BLaER1 treated with 17β-estradiol and CSF1 and Interleukin-3, amounts not matched to agents 10 nM and 100 nM (cell line): ENCODE data around the gene PIWIL4.

Experiments
- H3K27ac ChIP-seq, 11 experiments: shearing (Covaris generic); formaldehyde crosslinking; 2 replicates each; pipeline ENCODE4 v1.8.1; 2022
- H3K27me3 ChIP-seq, 11 experiments: shearing (Covaris generic); formaldehyde crosslinking; 2 replicates each; pipeline ENCODE4 v1.8.1; 2022
- H3K36me3 ChIP-seq, 11 experiments: shearing (Covaris generic); formaldehyde crosslinking; 2 replicates each; pipeline ENCODE4 v1.8.1; 2022
- H3K4me1 ChIP-seq, 10 experiments: shearing (Covaris generic); formaldehyde crosslinking; 2 replicates each; pipeline ENCODE4 v1.8.1; 2022
- H3K4me2 ChIP-seq, 11 experiments: shearing (Covaris generic); formaldehyde crosslinking; 2 replicates each; pipeline ENCODE4 v1.8.1; 2022
- H3K4me3 ChIP-seq, 10 experiments: shearing (Covaris generic); formaldehyde crosslinking; 2 replicates each; pipeline ENCODE4 v1.8.1; 2022
- H3K9ac ChIP-seq, 11 experiments: shearing (Covaris generic); formaldehyde crosslinking; 2 replicates each; pipeline ENCODE4 v1.8.1; 2022
- H3K9me3 ChIP-seq, 11 experiments: shearing (Covaris generic); formaldehyde crosslinking; replicated peaks in 1 of 11; 2 replicates each; pipeline ENCODE4 v1.8.1; 2022
- H4K20me1 ChIP-seq, 11 experiments: shearing (Covaris generic); formaldehyde crosslinking; 2 replicates each; pipeline ENCODE4 v1.8.1; 2022
- Cebpa-rat ChIP-seq, 11 experiments: shearing (Covaris generic); IDR thresholded peaks; 2 replicates each; pipeline ENCODE4 v1.8.1; 2022

Gene PIWIL4

DNA sequence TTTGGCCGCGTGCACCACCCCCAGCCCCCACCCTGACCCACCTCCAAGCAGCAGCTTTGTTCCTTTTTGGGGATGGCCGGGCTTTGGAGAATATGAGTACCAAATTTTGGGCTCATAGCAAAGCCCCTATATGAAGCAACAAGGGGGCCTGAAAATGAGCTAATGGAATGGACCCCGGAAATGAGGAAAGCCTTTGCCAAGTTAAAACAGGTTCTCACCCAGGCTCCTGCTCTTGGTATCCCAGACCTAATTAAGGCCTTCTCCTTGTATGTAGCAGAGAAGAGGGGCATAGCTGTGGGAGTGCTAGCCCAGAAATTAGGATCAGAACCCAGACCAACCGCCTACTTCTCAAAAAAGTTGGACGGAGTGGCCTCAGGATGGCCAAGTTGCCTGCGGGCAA lies 87.0 kb downstream of the PIWIL4 start:
- H3K36me3 ChIP-seq: no peaks in the 10 kb centered on the region
- no peaks in the 10 kb centered on the region for H3K9me3 ChIP-seq
- no peak overlapping the region for H3K9ac ChIP-seq
- no peak for TF ChIP-seq Cebpa-rat (IDR thresholded peaks at IDR 0.05)
- H3K4me3 ChIP-seq: no peak overlapping the region
- no peak overlapping the region for H3K4me2 ChIP-seq
- H3K4me1 ChIP-seq: peaks cover 0 to 15% (median 0%) of the 10 kb centered on the region in 10 experiments; a peak in 7 of 20 replicates
- H3K27ac ChIP-seq: no peak overlapping the region
- no peaks in the 10 kb centered on the region for H4K20me1 ChIP-seq
- peaks cover 0 to 5% (median 0%) of the 10 kb centered on the region in 11 experiments; a peak in 1 of 22 replicates for H3K27me3 ChIP-seq

DNA sequence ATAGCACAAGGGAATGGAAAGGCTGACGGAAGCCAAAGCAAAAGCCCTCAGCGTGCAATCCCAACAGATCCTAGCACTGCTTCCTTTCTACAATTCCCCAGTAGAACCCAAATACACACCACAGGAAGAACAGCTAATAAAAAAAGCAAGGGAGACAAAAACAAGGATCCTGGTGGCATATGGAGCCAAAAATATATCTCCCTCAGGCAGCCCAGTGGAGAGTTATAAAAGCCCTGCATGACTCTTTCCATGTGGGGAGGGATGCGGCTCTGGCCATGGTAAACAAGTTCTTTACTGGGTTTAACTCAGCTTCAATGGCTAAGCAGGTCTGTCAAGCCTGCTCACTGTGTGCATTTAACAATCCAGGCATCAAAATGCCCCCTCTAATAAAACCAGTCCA lies 88.1 kb downstream of the PIWIL4 start:
- no peaks in the 10 kb centered on the region for H3K9me3 ChIP-seq
- TF ChIP-seq Cebpa-rat (IDR thresholded peaks at IDR 0.05): no peak
- no peak overlapping the region for H3K27ac ChIP-seq
- H3K27me3 ChIP-seq: peaks cover 0 to 9% (median 0%) of the 10 kb centered on the region in 11 experiments; a peak in 4 of 22 replicates
- H4K20me1 ChIP-seq: no peaks in the 10 kb centered on the region
- no peaks in the 10 kb centered on the region for H3K36me3 ChIP-seq
- H3K4me3 ChIP-seq: no peak overlapping the region
- peaks cover 0 to 12% (median 0%) of the 10 kb centered on the region in 10 experiments; a peak in 7 of 20 replicates for H3K4me1 ChIP-seq
- H3K4me2 ChIP-seq: no peak overlapping the region
- no peak overlapping the region for H3K9ac ChIP-seq

DNA sequence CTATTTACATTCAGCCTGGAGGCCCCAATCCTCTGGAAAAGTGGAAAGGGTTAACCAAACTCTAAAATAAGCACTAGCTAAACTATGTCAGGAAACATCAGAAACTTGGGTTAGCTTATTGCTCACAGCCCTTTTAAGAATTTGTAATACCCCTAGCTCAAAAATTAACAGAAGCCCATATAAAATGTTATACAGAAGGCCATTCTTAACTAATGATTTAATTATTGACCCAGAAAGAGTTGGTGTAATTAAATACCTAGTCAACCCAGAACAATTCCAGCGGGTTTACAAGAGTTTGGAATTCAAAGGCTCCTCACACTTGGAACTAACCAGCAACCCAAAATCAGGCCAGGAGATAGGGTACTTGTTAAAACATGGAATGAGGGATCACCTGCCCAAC lies 88.8 kb downstream of the PIWIL4 start:
- Histone ChIP-seq H3K36me3 (no peaks in the 10 kb centered on the region), H3K27me3 (peaks cover 0 to 9% (median 0%) of the 10 kb centered on the region in 11 experiments; a peak in 4 of 22 replicates), H3K9ac (no peak overlapping the region), H3K9me3 (no peaks in the 10 kb centered on the region), H3K4me2 (no peak overlapping the region), H4K20me1 (no peaks in the 10 kb centered on the region), H3K27ac (no peak overlapping the region), H3K4me1 (peaks cover 0 to 5% (median 0%) of the 10 kb centered on the region in 10 experiments; a peak in 5 of 20 replicates), H3K4me3 (no peak overlapping the region)
- TF ChIP-seq Cebpa-rat (IDR thresholded peaks at IDR 0.05): no peak

DNA sequence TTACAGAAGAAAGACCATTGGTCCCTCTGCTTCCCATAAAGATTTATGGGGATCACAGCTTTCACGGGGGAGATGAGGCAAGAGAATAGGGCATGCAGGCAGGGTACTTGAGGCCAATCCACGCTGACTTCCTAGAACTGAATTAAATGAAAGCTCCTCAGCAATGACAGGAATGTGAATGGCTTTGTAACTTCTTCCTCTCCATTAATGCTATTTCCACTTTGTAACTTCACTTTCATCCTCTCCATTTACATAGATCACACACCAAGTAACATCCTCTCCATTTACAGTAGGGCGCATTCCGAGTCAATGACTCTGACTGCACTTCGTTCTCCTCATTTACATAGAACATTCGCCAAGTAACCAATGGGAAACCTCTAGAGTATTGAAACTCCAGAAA lies 89.8 kb downstream of the PIWIL4 start:
- no peaks in the 10 kb centered on the region for H3K4me1 ChIP-seq
- no peaks in the 10 kb centered on the region for H3K36me3 ChIP-seq
- H3K4me2 ChIP-seq: no peak overlapping the region

DNA sequence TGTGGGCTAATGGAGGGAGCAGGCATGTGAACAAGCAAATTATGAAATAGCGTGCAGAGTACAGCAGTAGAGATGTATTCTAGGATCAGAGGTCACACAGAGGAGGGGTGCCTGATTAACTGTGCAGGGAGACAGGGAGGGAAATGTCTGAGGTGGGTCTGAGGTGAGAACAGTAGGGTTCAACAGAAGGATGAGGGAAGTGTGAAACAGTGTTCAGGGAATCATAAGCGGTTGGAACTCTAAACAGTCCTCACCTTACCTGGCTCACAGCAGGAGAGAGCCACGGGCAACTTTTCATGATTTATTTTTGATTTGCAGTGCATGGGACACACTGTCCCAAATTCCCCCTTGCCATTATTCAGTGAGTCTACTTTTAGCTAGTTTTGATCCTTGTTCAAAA lies 90.5 kb downstream of the PIWIL4 start:
- Histone ChIP-seq H3K4me2 (no peak overlapping the region), H3K36me3 (no peaks in the 10 kb centered on the region), H3K27me3 (peaks cover 0 to 9% (median 0%) of the 10 kb centered on the region in 11 experiments; a peak in 4 of 22 replicates), H3K9me3 (no peaks in the 10 kb centered on the region; a peak in 1 of 22 replicates), H3K27ac (no peak overlapping the region), H3K4me1 (no peaks in the 10 kb centered on the region), H4K20me1 (no peaks in the 10 kb centered on the region), H3K4me3 (no peak overlapping the region), H3K9ac (no peak overlapping the region)
- no peak for TF ChIP-seq Cebpa-rat (IDR thresholded peaks at IDR 0.05)

More for the DNA sequence above, 89.8 kb downstream of the PIWIL4 start:
- H3K27me3 ChIP-seq: peaks cover 0 to 9% (median 0%) of the 10 kb centered on the region in 11 experiments; a peak in 4 of 22 replicates
- no peak overlapping the region for H3K9ac ChIP-seq
- TF ChIP-seq Cebpa-rat (IDR thresholded peaks at IDR 0.05): no peak
- no peak overlapping the region for H3K27ac ChIP-seq
- H3K9me3 ChIP-seq: no peaks in the 10 kb centered on the region
- H3K4me3 ChIP-seq: no peak overlapping the region
- no peaks in the 10 kb centered on the region for H4K20me1 ChIP-seq

- H4K20me1 ChIP-seq: no peaks in the 10 kb centered on the region
- TF ChIP-seq Cebpa-rat (IDR thresholded peaks at IDR 0.05): no peak
- no peak overlapping the region for H3K27ac ChIP-seq
- no peaks in the 10 kb centered on the region for H3K36me3 ChIP-seq
- peaks cover 0 to 3% (median 0%) of the 10 kb centered on the region in 11 experiments; a peak in 2 of 22 replicates for H3K9me3 ChIP-seq
- peaks cover 0 to 9% (median 0%) of the 10 kb centered on the region in 11 experiments; a peak in 4 of 22 replicates for H3K27me3 ChIP-seq
- H3K4me3 ChIP-seq: no peak overlapping the region
- H3K9ac ChIP-seq: no peak overlapping the region
- H3K4me2 ChIP-seq: no peak overlapping the region
- no peaks in the 10 kb centered on the region for H3K4me1 ChIP-seq
Observed at GRCh38 chr11:94658386-94658785, 91.2 kb downstream of the PIWIL4 start.

GRCh38 chr11:94658888-94659287 lies 91.7 kb downstream of the PIWIL4 start:
- H4K20me1 ChIP-seq: no peaks in the 10 kb centered on the region
- H3K9ac ChIP-seq: no peak overlapping the region
- H3K27me3 ChIP-seq: peaks cover 0 to 9% (median 0%) of the 10 kb centered on the region in 11 experiments; a peak in 4 of 22 replicates
- no peaks in the 10 kb centered on the region for H3K36me3 ChIP-seq
- no peak overlapping the region for H3K4me3 ChIP-seq
- no peak overlapping the region for H3K4me2 ChIP-seq
- no peak for TF ChIP-seq Cebpa-rat (IDR thresholded peaks at IDR 0.05)
- H3K4me1 ChIP-seq: no peaks in the 10 kb centered on the region
- no peak overlapping the region for H3K27ac ChIP-seq
- peaks cover 0 to 6% (median 0%) of the 10 kb centered on the region in 11 experiments; a peak in 2 of 22 replicates for H3K9me3 ChIP-seq

- Histone ChIP-seq H3K4me2 (no peak overlapping the region), H3K4me1 (no peaks in the 10 kb centered on the region), H4K20me1 (no peaks in the 10 kb centered on the region), H3K4me3 (no peak overlapping the region), H3K27me3 (peaks cover 0 to 9% (median 0%) of the 10 kb centered on the region in 11 experiments; a peak in 4 of 22 replicates), H3K9ac (no peak overlapping the region), H3K36me3 (no peaks in the 10 kb centered on the region), H3K27ac (no peak overlapping the region), H3K9me3 (peaks cover 0 to 6% (median 0%) of the 10 kb centered on the region in 11 experiments; a peak in 2 of 22 replicates)
- TF ChIP-seq Cebpa-rat (IDR thresholded peaks at IDR 0.05): no peak
Observed at GRCh38 chr11:94661444-94661843, 94.3 kb downstream of the PIWIL4 start.

DNA sequence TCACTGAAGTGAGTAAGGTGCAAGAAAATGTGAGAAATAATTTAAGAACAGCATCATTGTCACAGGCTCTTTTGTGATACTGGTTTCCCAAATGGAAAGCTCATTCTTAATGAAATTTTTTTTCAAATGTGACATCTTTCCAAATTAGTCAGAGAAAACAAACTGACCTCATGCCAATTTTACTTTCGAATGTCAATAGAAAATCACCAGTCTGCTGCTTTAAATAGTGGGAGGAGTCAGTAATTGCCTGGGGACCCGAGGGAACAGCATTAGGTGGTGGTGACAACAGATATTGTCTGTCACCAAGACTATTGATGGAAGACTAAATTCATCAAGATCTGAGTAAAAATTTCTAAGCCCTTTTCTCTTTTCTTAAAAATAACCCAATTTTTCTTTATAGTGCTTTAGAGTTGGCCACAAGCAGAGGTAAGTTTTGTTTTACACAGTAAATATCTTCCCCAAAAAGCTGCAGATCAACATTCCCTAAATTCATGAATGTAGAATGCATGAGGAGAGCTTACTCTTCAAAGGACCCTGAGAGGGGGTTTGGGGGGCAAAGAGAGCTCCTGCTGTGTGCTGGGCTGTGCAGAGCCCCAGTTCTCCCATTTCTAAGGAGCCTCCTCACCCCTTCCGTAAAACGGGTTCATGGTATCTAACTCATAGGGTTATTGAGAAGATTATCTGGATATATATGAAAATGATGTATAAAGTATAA lies 95.1 kb downstream of the PIWIL4 start:
- peaks cover 0 to 6% (median 0%) of the 10 kb centered on the region in 11 experiments; a peak in 2 of 22 replicates for H3K9me3 ChIP-seq
- H3K27ac ChIP-seq: no peak overlapping the region
- no peaks in the 10 kb centered on the region for H3K4me1 ChIP-seq
- peaks cover 0 to 9% (median 0%) of the 10 kb centered on the region in 11 experiments; a peak in 4 of 22 replicates for H3K27me3 ChIP-seq
- no peak overlapping the region for H3K9ac ChIP-seq
- no peak for TF ChIP-seq Cebpa-rat (IDR thresholded peaks at IDR 0.05)
- H3K36me3 ChIP-seq: no peaks in the 10 kb centered on the region
- H4K20me1 ChIP-seq: no peaks in the 10 kb centered on the region
- H3K4me3 ChIP-seq: no peak overlapping the region
- no peak overlapping the region for H3K4me2 ChIP-seq
